ENCODE results near the gene TSPAN18.

The TSPAN18 gene

GRCh38 chr11:44726283-44727113 is at the start of gene TSPAN18:
Gene TSPAN18, plus strand, starts transcription at chr11:44726962. Its CDS starts 179,455 bp downstream, at chr11:44906417.
- no peak for DNase-seq

GRCh38 chr11:44680982-44681597 is 45.7 kb upstream of the TSPAN18 start:
- peak; percentile 46 for DNase-seq

GRCh38 chr11:44681698-44682097 is 45.1 kb upstream of the TSPAN18 start:
- no peak for DNase-seq

- DNase-seq, result no peak
These were observed 41.9 kb upstream of the TSPAN18 start for GRCh38 chr11:44684859-44685281.

- no peak for DNase-seq
These were observed 39.4 kb upstream of the TSPAN18 start for GRCh38 chr11:44687388-44687787.

- DNase-seq, result no peak
These were observed 37.5 kb upstream of the TSPAN18 start for GRCh38 chr11:44689265-44689664.

GRCh38 chr11:44690651-44691050 is 36.1 kb upstream of the TSPAN18 start:
- DNase-seq, result no peak

- DNase-seq, result no peak
These were observed 34.3 kb upstream of the TSPAN18 start for GRCh38 chr11:44692460-44692859.

GRCh38 chr11:44693654-44694119 is 33.1 kb upstream of the TSPAN18 start:
- DNase-seq, result no peak

GRCh38 chr11:44694443-44694842 is 32.3 kb upstream of the TSPAN18 start:
- DNase-seq, result no peak

- no peak for DNase-seq
These were observed 31.5 kb upstream of the TSPAN18 start for GRCh38 chr11:44695169-44695833.

- DNase-seq, result no peak
These were observed 28.4 kb upstream of the TSPAN18 start for GRCh38 chr11:44698252-44698912.

GRCh38 chr11:44699497-44700408 is 27.0 kb upstream of the TSPAN18 start:
- DNase-seq, result no peak

GRCh38 chr11:44701276-44701675 is 25.5 kb upstream of the TSPAN18 start:
- DNase-seq, result no peak

- DNase-seq, result no peak
These were observed 23.9 kb upstream of the TSPAN18 start for GRCh38 chr11:44702889-44703288.

GRCh38 chr11:44707094-44707493 is 19.7 kb upstream of the TSPAN18 start:
- DNase-seq, result no peak

- no peak for DNase-seq
These were observed 18.8 kb upstream of the TSPAN18 start for GRCh38 chr11:44708009-44708408.

GRCh38 chr11:44708523-44709280 is 18.1 kb upstream of the TSPAN18 start:
- DNase-seq, result no peak

- no peak for DNase-seq
These were observed 17.5 kb upstream of the TSPAN18 start for GRCh38 chr11:44709281-44709562.

GRCh38 chr11:44709966-44710365 is 16.8 kb upstream of the TSPAN18 start:
- no peak for DNase-seq

GRCh38 chr11:44711113-44711786 is 15.5 kb upstream of the TSPAN18 start:
- DNase-seq, result no peak
